Activated CD4-positive, alpha-beta T cell treated with anti-CD3 and anti-CD28 coated beads, Interleukin-2, Interleukin-6, amounts not matched to agents 100 ng/mL and 50 ng/mL, durations not matched to agents 16 hours and 8 hours (primary cell): ENCODE results near the gene KLF4.

Experiments used
- DNase-seq: peaks from one replicate; pipeline ENCODE4 v3.0.0-alpha.2; 2020

The KLF4 gene

DNA sequence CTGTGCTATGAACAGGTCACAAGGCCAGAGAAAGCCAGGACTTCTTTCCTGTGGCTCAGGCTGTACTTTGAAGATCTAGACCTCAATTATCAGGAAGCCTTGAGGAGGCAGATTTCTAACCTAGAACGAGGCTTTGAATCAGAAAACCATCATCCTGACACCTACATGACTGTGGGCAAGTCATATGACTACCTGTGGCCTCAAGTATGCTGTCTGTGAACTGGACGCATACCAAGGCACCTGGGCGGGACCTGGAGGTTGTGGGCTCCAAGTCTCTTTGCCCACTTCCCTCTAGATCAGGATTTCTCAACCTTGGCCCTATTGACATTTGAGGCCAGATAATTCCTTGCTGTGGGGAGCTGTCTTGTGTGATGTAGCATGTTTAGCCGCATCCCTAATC, 42.5 kb downstream of the KLF4 start:
- no peak for DNase-seq

DNA sequence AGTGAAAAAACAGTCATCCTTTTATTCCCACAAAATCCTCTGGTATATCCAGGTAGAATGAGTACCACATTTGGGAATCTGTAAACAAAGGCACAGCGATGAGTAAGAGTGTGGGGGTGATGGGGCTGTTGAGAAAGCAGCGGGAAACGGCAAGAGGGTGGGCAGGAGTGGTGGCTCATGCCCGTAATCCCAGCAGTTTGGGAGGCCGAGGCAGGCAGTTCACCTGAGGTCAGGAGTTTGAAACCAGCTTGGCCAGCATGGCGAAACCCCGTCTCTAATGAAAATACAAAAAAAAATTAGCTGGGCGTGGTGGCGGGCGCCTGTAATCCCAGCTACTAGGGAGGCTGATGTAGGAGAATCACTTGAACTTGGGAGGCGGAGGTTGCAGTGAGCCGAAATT, 43.1 kb downstream of the KLF4 start:
- no peak for DNase-seq

DNA sequence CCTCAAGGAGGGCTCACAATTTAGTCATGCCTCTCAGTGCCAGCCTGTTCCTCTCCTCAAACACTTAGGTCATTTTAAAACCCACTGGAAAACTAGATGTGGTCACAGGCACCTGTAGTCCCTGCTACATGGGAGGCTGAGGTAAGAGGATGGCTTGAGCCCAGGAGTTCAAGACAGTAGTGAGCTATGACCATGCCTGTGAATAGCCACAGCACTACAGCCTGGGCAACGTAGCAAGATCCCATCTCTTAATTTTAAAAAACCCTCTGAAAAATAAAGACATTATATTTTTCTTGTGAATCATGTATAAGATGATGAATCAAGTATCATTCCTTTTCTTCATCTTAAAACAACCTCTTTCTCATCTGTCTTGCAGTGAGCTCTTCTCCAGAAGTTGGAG, 45.8 kb downstream of the KLF4 start:
- DNase-seq, result no peak

DNA sequence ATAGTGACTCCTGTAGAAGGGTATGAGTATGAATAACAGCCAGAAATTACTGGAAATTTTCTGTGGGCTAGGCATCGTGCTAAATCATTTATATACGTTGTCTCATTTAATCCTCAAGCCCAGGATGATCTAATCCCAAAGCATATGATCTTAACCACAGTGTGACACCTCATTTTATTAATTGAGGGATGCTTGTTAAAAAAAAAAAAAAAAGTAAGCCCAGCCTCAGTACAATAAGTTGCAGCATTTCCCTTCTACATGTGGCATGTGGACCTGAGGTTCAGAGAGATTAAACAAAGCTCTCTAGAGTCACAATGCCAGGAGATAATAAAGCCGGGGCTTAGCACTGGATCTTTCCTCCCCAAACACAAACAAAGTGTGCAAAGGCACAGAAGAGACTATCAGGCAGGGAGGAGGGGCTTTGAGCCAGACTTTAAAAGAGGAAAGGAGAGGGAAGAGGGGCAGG, 49.5 kb downstream of the KLF4 start:
- no peak for DNase-seq

DNA sequence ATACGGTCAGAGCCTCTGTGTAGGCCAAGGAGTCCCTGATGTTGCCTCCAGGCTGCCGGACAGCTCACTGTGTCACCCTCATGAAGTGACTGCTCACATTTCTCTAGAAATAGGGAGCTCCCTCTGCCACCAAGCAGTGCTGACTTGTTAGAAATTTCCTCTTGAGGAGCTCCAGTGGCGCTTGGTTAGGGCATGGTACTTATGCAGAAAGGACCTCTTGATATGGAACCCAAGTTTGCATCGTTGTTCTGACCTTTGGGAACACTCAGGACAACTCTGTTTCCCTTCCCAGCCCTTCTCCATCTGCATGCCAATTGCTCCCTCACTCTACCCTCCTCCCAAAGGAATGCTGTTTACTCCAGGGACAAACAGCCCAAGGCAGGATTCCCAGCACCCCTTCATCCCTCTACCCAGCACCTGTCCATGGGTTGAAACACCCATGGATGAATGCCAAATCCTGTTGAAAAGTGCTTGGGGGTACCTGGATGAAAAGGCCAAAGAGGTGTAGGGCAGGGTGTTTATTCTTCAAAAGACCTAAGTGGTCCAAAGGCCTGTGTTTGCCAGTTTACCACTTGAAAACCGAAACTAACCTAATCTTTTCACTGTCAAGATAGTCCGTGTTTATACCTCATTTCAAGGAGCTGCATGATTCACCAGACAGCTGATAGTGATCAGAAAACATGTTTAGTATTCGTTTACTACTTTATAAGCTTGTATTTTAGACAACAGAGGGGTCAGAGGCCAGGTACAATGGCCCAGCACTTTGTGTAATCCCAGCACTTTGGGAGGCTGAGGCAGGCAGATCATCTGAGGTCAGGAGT, 51.1 kb downstream of the KLF4 start:
- no peak for DNase-seq

DNA sequence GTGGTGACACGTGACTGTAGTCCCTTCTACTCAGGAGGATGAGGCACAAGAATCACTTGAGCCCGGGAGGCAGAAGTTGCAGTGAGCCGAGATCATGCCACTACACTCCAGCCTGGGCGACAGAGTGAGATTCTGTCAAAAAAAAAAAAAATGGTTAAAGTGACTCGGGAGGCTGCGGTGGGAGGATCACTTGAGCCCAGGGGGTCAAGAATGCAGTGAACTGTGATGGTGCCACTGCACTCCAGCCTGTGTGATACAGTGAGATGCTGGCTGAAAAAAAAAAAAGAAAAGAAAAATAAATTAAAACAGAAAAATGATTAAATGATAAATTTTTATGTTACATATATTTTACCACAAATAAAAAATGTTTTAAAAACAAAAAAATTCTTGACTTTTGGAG, 51.9 kb downstream of the KLF4 start:
- DNase-seq, result no peak

DNA sequence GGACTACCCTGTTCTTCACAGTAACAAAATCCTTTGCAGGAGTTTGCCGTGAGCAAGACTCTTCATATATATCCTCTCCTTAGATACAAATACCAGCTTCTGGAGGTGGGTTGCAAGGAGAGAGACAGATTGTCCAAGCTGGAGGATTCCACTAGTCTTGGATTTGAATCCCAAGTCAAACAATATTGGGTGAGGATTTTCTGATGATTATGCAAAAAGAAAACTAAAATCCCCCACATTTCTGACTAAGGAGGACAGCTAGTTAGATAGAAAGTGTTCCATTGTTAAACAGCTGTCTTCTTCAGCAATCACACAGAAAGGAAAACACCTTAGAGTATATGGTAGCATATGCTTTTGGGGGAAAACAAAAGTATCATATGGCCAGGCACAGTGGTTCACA, 54.2 kb downstream of the KLF4 start:
- no peak for DNase-seq
